ENCODE results near the gene FA2H. TPM values are rescaled to one million over a fixed set of nuclear protein-coding genes. Genes with fewer than 3 reads are reported as not detected.
"Not testable (repeated sequence)": the region's sequence is repeated elsewhere in the genome, so short reads cannot be mapped to it uniquely, and the experiment has no call there.

The FA2H gene
- total and polyA plus RNA-seq, 7 donors = 0.71 to 31.0 (median 6.0) TPM; not detected in 2

GRCh38 chr16:74767749-74768148 is 6.9 kb downstream of the FA2H start:
- Histone ChIP-seq H3K4me3 (no peak overlapping the region), H3K27ac (no peak overlapping the region), H3K4me1 (no peaks in the 10 kb centered on the region), H3K36me3 (no peaks in the 10 kb centered on the region), H3K9me3 (no peaks in the 10 kb centered on the region), H3K27me3 (peaks cover 0 to 12% (median 0%) of the 10 kb centered on the region in 3 donors)
- DNase-seq = no peak
- 90 to 93% methylated on average over 7 of the region's 7 CpGs for WGBS, 2 donors
- intact Hi-C loops (cut with DNase I) = no loop called here
- TF ChIP-seq POLR2A (IDR thresholded peaks at IDR 0.05) (no peak), EP300 (IDR thresholded peaks at IDR 0.05) (no peak), POLR2AphosphoS5 (IDR thresholded peaks at IDR 0.05) (no peak)
- TF ChIP-seq, protein P1, sequence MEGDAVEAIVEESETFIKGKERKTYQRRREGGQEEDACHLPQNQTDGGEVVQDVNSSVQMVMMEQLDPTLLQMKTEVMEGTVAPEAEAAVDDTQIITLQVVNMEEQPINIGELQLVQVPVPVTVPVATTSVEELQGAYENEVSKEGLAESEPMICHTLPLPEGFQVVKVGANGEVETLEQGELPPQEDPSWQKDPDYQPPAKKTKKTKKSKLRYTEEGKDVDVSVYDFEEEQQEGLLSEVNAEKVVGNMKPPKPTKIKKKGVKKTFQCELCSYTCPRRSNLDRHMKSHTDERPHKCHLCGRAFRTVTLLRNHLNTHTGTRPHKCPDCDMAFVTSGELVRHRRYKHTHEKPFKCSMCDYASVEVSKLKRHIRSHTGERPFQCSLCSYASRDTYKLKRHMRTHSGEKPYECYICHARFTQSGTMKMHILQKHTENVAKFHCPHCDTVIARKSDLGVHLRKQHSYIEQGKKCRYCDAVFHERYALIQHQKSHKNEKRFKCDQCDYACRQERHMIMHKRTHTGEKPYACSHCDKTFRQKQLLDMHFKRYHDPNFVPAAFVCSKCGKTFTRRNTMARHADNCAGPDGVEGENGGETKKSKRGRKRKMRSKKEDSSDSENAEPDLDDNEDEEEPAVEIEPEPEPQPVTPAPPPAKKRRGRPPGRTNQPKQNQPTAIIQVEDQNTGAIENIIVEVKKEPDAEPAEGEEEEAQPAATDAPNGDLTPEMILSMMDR (IDR thresholded peaks at IDR 0.05) = no peak

DNA sequence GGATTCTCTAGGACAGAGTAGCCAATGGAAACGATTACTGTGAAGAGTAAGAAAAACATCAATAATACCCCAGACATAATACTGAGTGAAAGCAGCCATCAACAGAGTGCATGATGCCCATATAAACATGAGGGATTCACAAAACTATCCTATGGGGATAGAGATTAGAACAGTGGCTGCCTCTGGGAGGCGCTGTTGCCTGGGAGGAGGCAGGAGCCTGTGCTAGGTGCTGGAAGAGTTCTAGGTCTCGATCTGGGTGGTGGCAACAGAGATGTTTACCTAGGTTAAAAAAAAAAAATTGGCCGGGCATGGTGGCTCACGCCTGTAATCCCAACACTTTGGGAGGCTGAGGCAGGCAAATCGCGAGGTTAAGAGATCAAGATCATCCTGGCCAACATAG is 7.9 kb downstream of the FA2H start:
- Histone ChIP-seq H3K27me3 (peaks cover 0 to 1% (median 0%) of the 10 kb centered on the region in 3 donors), H3K27ac (no peak overlapping the region), H3K36me3 (no peaks in the 10 kb centered on the region), H3K9me3 (no peaks in the 10 kb centered on the region), H3K4me3 (no peak overlapping the region), H3K4me1 (no peaks in the 10 kb centered on the region)
- intact Hi-C loops (cut with DNase I) = no loop called here
- TF ChIP-seq POLR2A (IDR thresholded peaks at IDR 0.05) (no peak), EP300 (IDR thresholded peaks at IDR 0.05) (no peak), POLR2AphosphoS5 (IDR thresholded peaks at IDR 0.05) (no peak)
- TF ChIP-seq, protein P1 (IDR thresholded peaks at IDR 0.05) = no peak
- no peak for DNase-seq
- 89 to 91% methylated on average over 7 of the region's 7 CpGs for WGBS, 2 donors

- H3K4me1 ChIP-seq; intact Hi-C loops (cut with DNase I); H3K4me3 ChIP-seq; H3K27me3 ChIP-seq; H3K36me3 ChIP-seq; H3K27ac ChIP-seq; DNase-seq; H3K9me3 ChIP-seq: not testable (repeated sequence)
- WGBS, 2 donors = 81 to 90% methylated on average over 3 of the region's 3 CpGs
Measured at GRCh38 chr16:74764184-74764583, 10.4 kb downstream of the FA2H start.

GRCh38 chr16:74761665-74762064 is 13.0 kb downstream of the FA2H start:
- DNase-seq = no peak
- H3K27me3 ChIP-seq = no peaks in the 10 kb centered on the region
- TF ChIP-seq POLR2A (IDR thresholded peaks at IDR 0.05) (no peak), POLR2AphosphoS5 (IDR thresholded peaks at IDR 0.05) (no peak), EP300 (IDR thresholded peaks at IDR 0.05) (no peak)
- TF ChIP-seq, protein P1 (IDR thresholded peaks at IDR 0.05) = no peak
- H3K36me3 ChIP-seq = no peaks in the 10 kb centered on the region
- no peaks in the 10 kb centered on the region for H3K4me1 ChIP-seq
- H3K4me3 ChIP-seq = no peak overlapping the region
- intact Hi-C loops (cut with DNase I) = no loop called here
- H3K9me3 ChIP-seq = no peaks in the 10 kb centered on the region
- H3K27ac ChIP-seq = no peak overlapping the region

DNA sequence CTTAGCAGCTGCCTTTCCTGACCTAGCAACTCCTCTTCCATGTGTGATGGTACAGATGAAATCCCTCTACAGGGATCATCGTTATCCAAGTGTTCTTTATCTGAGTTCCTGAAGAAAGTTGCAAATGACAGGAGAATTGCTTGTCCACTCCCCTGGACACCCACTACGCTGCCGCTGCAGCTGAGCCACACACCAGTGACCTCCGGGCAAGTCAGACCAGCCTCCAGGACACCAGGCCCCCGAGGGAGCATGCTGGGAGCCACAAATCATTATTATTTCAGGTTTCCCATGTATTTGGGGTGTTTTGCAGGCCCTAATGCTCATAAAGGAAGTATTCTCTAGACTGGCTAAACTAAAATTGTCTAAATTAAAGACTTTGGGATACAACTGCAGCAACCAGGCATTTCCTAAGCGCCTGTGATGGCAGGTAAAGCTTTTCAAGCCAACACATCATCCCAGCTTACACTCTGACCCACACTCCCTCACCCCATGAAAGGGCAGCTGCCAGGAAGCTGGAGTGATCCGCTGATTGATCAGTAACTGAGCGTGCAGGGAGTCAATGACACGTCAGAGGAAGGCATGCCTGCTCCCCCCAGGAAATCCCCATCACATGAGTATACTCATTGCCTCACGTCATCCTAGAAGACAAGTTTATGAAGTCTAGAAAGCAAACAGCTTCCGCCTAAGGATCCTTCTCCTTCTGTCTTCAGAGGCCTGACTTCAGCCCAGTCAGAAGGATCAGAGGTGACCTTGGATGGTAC is 14.4 kb downstream of the FA2H start:
- WGBS, 2 donors = 75 to 80% methylated on average over 11 of the region's 11 CpGs
- H3K36me3 ChIP-seq = no peaks in the 10 kb centered on the region
- DNase-seq = no peak
- H3K27ac ChIP-seq = no peak overlapping the region
- no peak overlapping the region for H3K4me3 ChIP-seq
- no peaks in the 10 kb centered on the region for H3K9me3 ChIP-seq
- intact Hi-C loops (cut with DNase I) = no loop called here
- no peaks in the 10 kb centered on the region for H3K27me3 ChIP-seq
- no peak for TF ChIP-seq EP300 (IDR thresholded peaks at IDR 0.05)
- TF ChIP-seq POLR2AphosphoS5 (IDR thresholded peaks at IDR 0.05) = no peak
- TF ChIP-seq, protein P1 (IDR thresholded peaks at IDR 0.05) = no peak
- no peak for TF ChIP-seq POLR2A (IDR thresholded peaks at IDR 0.05)
- H3K4me1 ChIP-seq = no peaks in the 10 kb centered on the region

Data from sigmoid colon (tissue), 7 donors.